SK-N-SH treated with all-trans-retinoic acid at 6 μM for 48 hours (cell line): ENCODE measurements around the gene ADGRV1.

ENCODE experiments used
- ATAC-seq: fragments of 200-7000 bp; cut with Tn5 transposase; 3 replicates; pipeline ENCODE4 v1.9.1; 2020; ENCODE audit warnings: mild to moderate bottlenecking, moderate library complexity
- ARNTL ChIP-seq: fragments of 450-650 bp; formaldehyde crosslinking; IDR thresholded peaks from 2 replicates; pipeline ENCODE4 v1.5.0; 2020; ENCODE audit warnings: low read depth, mild to moderate bottlenecking, moderate library complexity, borderline replicate concordance
- CSDC2 ChIP-seq: fragments of 250-450 bp; sonication (Bioruptor Pico); IDR thresholded peaks from 2 replicates; pipeline ENCODE4 v1.5.0; 2020; ENCODE audit warnings: mild to moderate bottlenecking, moderate library complexity
- CSRNP3 ChIP-seq: fragments of 250-450 bp; sonication (Bioruptor Pico); IDR thresholded peaks from 2 replicates; pipeline ENCODE4 v1.5.1; 2021; ENCODE audit warnings: mild to moderate bottlenecking, moderate library complexity
- ESRRG ChIP-seq: fragments of 250-450 bp; sonication (Bioruptor Pico); IDR thresholded peaks from 2 replicates; pipeline ENCODE4 v1.6.1; 2021; ENCODE audit warnings: mild to moderate bottlenecking
- GLIS3 ChIP-seq: fragments of 250-450 bp; sonication (Bioruptor Pico); IDR thresholded peaks from 2 replicates; pipeline ENCODE4 v1.5.0; 2020; ENCODE audit warnings: mild to moderate bottlenecking, moderate library complexity
- ISL1 ChIP-seq: fragments of 250-450 bp; sonication (Bioruptor Pico); IDR thresholded peaks from 2 replicates; pipeline ENCODE4 v2.1.2; 2022; ENCODE audit warnings: mild to moderate bottlenecking, moderate library complexity
- OSR1 ChIP-seq: fragments of 250-450 bp; sonication (Bioruptor Pico); IDR thresholded peaks from 2 replicates; pipeline ENCODE4 v1.8.0; 2022; ENCODE audit warnings: moderate library complexity, mild to moderate bottlenecking, inconsistent platforms
- PATZ1 ChIP-seq: fragments of 250-450 bp; sonication (Bioruptor Pico); IDR thresholded peaks from 2 replicates; pipeline ENCODE4 v1.8.0; 2020; ENCODE audit warnings: mild to moderate bottlenecking, moderate library complexity, borderline replicate concordance
- POU6F1 ChIP-seq: fragments of 250-450 bp; sonication (Bioruptor Pico); IDR thresholded peaks from 2 replicates; pipeline ENCODE4 v1.8.0; 2021; ENCODE audit warnings: low read depth, mild to moderate bottlenecking, moderate library complexity, borderline replicate concordance
- PPARA ChIP-seq: fragments of 250-450 bp; sonication (Bioruptor Pico); IDR thresholded peaks from 2 replicates; pipeline ENCODE4 v1.5.0; 2020; ENCODE audit warnings: mild to moderate bottlenecking, borderline replicate concordance
- RARB ChIP-seq: fragments of 250-450 bp; sonication (Bioruptor Pico); IDR thresholded peaks from 2 replicates; pipeline ENCODE4 v1.8.0; 2021; ENCODE audit warnings: mild to moderate bottlenecking, moderate library complexity
- SNAI2 ChIP-seq: fragments of 250-450 bp; sonication (Bioruptor Pico); IDR thresholded peaks from 2 replicates; pipeline ENCODE4 v1.5.0; 2020; ENCODE audit warnings: mild to moderate bottlenecking, moderate library complexity
- TCF4 ChIP-seq: fragments of 250-450 bp; sonication (Bioruptor Pico); IDR thresholded peaks from 2 replicates; pipeline ENCODE4 v1.8.0; 2021; ENCODE audit warnings: mild to moderate bottlenecking, moderate library complexity, borderline replicate concordance
- TOX ChIP-seq: fragments of 250-450 bp; sonication (Bioruptor Pico); IDR thresholded peaks from 2 replicates; pipeline ENCODE4 v1.8.0; 2021; ENCODE audit warnings: mild to moderate bottlenecking, moderate library complexity, borderline replicate concordance
- TSHZ2 ChIP-seq: fragments of 250-450 bp; sonication (Bioruptor Pico); IDR thresholded peaks from 2 replicates; pipeline ENCODE4 v1.5.0; 2020; ENCODE audit warnings: mild to moderate bottlenecking, moderate library complexity
- ZC3H10 ChIP-seq: fragments of 250-450 bp; sonication (Bioruptor Pico); IDR thresholded peaks from 2 replicates; pipeline ENCODE4 v1.5.1; 2021; ENCODE audit warnings: mild to moderate bottlenecking, moderate library complexity
- ZFP3 ChIP-seq: fragments of 250-450 bp; sonication (Bioruptor Pico); IDR thresholded peaks from 2 replicates; pipeline ENCODE4 v1.5.0; 2020; ENCODE audit warnings: mild to moderate bottlenecking, moderate library complexity
- ZFP30 ChIP-seq: fragments of 450-650 bp; formaldehyde crosslinking; IDR thresholded peaks from 2 replicates; pipeline ENCODE4 v1.5.0; 2022; ENCODE audit warnings: mild to moderate bottlenecking, moderate library complexity
- ZNF565 ChIP-seq: fragments of 450-650 bp; formaldehyde crosslinking; conservative IDR thresholded peaks from 2 replicates; pipeline ENCODE4 v1.5.0; 2020; ENCODE audit warnings: low read depth, mild to moderate bottlenecking, moderate library complexity
- ZNF70 ChIP-seq: fragments of 450-650 bp; formaldehyde crosslinking; IDR thresholded peaks from 2 replicates; pipeline ENCODE4 v1.5.0; 2020; ENCODE audit warnings: mild to moderate bottlenecking, moderate library complexity
- ZNF8 ChIP-seq: fragments of 450-650 bp; formaldehyde crosslinking; IDR thresholded peaks from 2 replicates; pipeline ENCODE4 v1.5.0; 2020; ENCODE audit warnings: mild to moderate bottlenecking, moderate library complexity
- TF ChIP-seq, protein P1 (sequence below): fragments of 250-450 bp; sonication (Bioruptor Pico); IDR thresholded peaks from 2 replicates; pipeline ENCODE4 v1.5.1; 2020; ENCODE audit warnings: low read depth, mild to moderate bottlenecking, moderate library complexity

The ADGRV1 gene

GRCh38 chr5:91016322-91016721 lies 457.7 kb downstream of the ADGRV1 start:
- TF ChIP-seq POU6F1 (CRISPR knock-in tag) (no peak), ISL1 (CRISPR knock-in tag) (no peak), ZNF70 (CRISPR knock-in tag) (no peak), PPARA (CRISPR knock-in tag) (no peak)
- no peak for ATAC-seq

GRCh38 chr5:91016954-91017700 lies 458.5 kb downstream of the ADGRV1 start:
- no peak for ATAC-seq
- TF ChIP-seq TOX = no peak
- TF ChIP-seq OSR1 (CRISPR knock-in tag) = no peak
- TF ChIP-seq ZNF565 (CRISPR knock-in tag) = no peak
- TF ChIP-seq ZFP30 (CRISPR knock-in tag) = no peak

DNA sequence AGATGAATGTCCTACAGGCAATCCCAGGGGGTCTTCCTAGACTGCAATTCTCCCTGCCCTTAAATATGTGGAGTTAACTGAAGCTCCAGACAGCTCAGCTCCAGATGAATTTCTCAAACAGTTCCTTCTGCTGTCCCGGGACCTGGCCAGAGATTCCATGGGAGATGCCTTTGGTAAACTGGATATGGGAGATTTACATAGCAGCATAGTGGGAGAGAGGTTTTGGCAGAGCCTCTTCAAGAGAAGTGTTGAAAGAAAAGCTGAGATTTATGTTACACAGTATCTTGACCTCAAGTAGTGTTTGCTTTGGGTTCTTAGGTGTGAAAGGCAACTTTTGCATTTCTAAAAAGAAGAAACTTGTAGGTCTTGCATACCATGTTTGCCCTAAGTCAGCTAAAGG lies 459.6 kb downstream of the ADGRV1 start:
- ATAC-seq = no peak
- TF ChIP-seq CSRNP3 (CRISPR knock-in tag) (no peak), TCF4 (CRISPR knock-in tag) (no peak), ZC3H10 (CRISPR knock-in tag) (no peak), ZFP30 (CRISPR knock-in tag) (no peak), ZNF8 (no peak), ESRRG (CRISPR knock-in tag) (no peak), SNAI2 (no peak), ZNF565 (CRISPR knock-in tag) (no peak), TSHZ2 (CRISPR knock-in tag) (no peak), CSDC2 (CRISPR knock-in tag) (no peak), PPARA (CRISPR knock-in tag) (no peak), ISL1 (CRISPR knock-in tag) (no peak), ZNF70 (CRISPR knock-in tag) (no peak), ZFP3 (CRISPR knock-in tag) (no peak), GLIS3 (CRISPR knock-in tag) (no peak), OSR1 (CRISPR knock-in tag) (no peak), RARB (CRISPR knock-in tag) (no peak), PATZ1 (CRISPR knock-in tag) (no peak), ARNTL (no peak)
- TF ChIP-seq, protein P1, sequence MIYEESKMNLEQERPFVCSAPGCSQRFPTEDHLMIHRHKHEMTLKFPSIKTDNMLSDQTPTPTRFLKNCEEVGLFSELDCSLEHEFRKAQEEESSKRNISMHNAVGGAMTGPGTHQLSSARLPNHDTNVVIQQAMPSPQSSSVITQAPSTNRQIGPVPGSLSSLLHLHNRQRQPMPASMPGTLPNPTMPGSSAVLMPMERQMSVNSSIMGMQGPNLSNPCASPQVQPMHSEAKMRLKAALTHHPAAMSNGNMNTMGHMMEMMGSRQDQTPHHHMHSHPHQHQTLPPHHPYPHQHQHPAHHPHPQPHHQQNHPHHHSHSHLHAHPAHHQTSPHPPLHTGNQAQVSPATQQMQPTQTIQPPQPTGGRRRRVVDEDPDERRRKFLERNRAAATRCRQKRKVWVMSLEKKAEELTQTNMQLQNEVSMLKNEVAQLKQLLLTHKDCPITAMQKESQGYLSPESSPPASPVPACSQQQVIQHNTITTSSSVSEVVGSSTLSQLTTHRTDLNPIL (CRISPR knock-in tag) = no peak
